GM21737 (cell line): ENCODE data around the gene GHITM.

ENCODE experiments used
- ATAC-seq: cut with Tn5 transposase; IDR thresholded peaks from one replicate; pipeline ENCODE4 v1.9.1; 2021; ENCODE audit warnings: mild to moderate bottlenecking, moderate library complexity; ENCODE audit not compliant: unreplicated experiment

Gene GHITM

GRCh38 chr10:84197643-84198042, 58.3 kb downstream of the GHITM start:
- ATAC-seq, result no peak

- no peak for ATAC-seq
Observed at GRCh38 chr10:84198206-84198915, 59.1 kb downstream of the GHITM start.

GRCh38 chr10:84200537-84201243, 61.4 kb downstream of the GHITM start:
- ATAC-seq, result no peak

GRCh38 chr10:84201244-84201606, 61.9 kb downstream of the GHITM start:
- ATAC-seq, result no peak

DNA sequence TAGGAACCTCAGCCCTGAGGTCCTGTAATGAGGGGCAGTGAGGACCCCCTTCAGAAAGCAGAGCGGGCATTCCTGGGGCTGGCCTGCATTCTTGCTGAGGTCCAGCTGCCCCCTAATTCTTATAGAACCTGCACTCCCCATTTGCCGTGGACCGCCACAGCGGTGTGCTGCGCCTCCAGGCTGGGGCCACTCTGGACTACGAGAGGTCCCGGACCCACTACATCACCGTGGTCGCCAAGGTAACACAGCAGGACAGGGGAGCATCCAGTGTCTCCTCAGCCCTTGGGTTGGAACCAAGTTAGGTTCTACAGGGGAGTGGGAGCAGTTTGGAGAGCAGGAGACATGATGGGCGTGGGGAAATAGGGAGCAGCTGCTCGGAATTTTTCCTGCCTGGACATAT, 62.4 kb downstream of the GHITM start:
- ATAC-seq, result no peak

GRCh38 chr10:84202349-84202748, 63.0 kb downstream of the GHITM start:
- ATAC-seq, result no peak
